Astrocyte (in vitro differentiated cells and primary cell): Measurements from ENCODE around the gene OVOL3.
"Not testable (repeated sequence)": the region's sequence is repeated elsewhere in the genome, so short reads cannot be mapped to it uniquely, and the experiment has no call there.

Source experiments
- CTCF ChIP-seq: IDR thresholded peaks from 2 replicates; pipeline ENCODE4 v1.5.1; 2011; ENCODE audit warnings: low read depth, mild to moderate bottlenecking, inconsistent platforms, low read length, moderate library complexity; ENCODE audit not compliant: insufficient read depth
- EZH2 ChIP-seq: IDR thresholded peaks from 2 replicates; pipeline ENCODE4 v1.6.1; 2012; ENCODE audit warnings: mild to moderate bottlenecking, low read length, inconsistent platforms; ENCODE audit not compliant: insufficient read depth

GRCh38 chr19:36134867-36135266, 23.9 kb downstream of the OVOL3 start:
- not testable (repeated sequence) for TF ChIP-seq CTCF, EZH2
